Caco-2 (cell line): ENCODE data around the gene ADAD2. TPM values are rescaled to one million over a fixed set of nuclear protein-coding genes. Genes with fewer than 3 reads are reported as not detected.

Experiments used
- BruUV-seq: library from RNA; stranded (reverse); fragments of 400-500 nt; replicated peaks from 2 replicates; lab custom pipeline; 2021; lab: Mats Ljungman, UMichigan
- CTCF ChIA-PET: fragments of 300-600 bp; sonication (Branson Sonifier 250); formaldehyde crosslinking; loops from one replicate; lab custom pipeline; 2022; ENCODE audit warnings: antibody characterized with exemption; lab: Charles Lee
- POLR2A ChIA-PET: fragments of 300-600 bp; sonication (Branson Sonifier 250); formaldehyde crosslinking; loops from one replicate; lab custom pipeline; 2022; ENCODE audit warnings: antibody characterized with exemption; lab: Charles Lee
- DNase-seq, 2 experiments: peaks; one replicate each; pipeline versions ENCODE4 v3.0.0 to v3.0.0-alpha.2; 2020 to 2022
- H3K27me3 ChIP-seq: replicated peaks from 2 replicates; pipeline ENCODE4 v1.6.0; 2011; ENCODE audit warnings: low read length; ENCODE audit not compliant: control insufficient read depth, insufficient read depth
- H3K36me3 ChIP-seq: 2 replicates; pipeline ENCODE4 v1.5.1; 2011; ENCODE audit warnings: low read length; ENCODE audit not compliant: control insufficient read depth, insufficient read depth
- H3K4me1 ChIP-seq: fragments of 250-450 bp; sonication (Bioruptor Pico); 2 replicates; pipeline ENCODE4 v1.5.1; 2020; ENCODE audit warnings: mild to moderate bottlenecking
- H3K4me3 ChIP-seq: 2 replicates; pipeline ENCODE4 v1.5.1; 2011; ENCODE audit warnings: low read depth, mild to moderate bottlenecking, control low read depth, low read length
- H3K9me3 ChIP-seq: fragments of 250-450 bp; sonication (Bioruptor Pico); 2 replicates; pipeline ENCODE4 v1.5.1; 2020; ENCODE audit warnings: mild to moderate bottlenecking, moderate library complexity
- H3K27ac Mint-ChIP-seq: one replicate; pipeline ENCODE4 v1.8.0; 2022; ENCODE audit warnings: mixed read lengths; ENCODE audit not compliant: unreplicated experiment
- H3K27me3 Mint-ChIP-seq: one replicate; pipeline ENCODE4 v1.8.0; 2022; ENCODE audit warnings: mixed read lengths; ENCODE audit not compliant: insufficient read depth, unreplicated experiment
- H3K36me3 Mint-ChIP-seq: one replicate; pipeline ENCODE4 v1.8.0; 2022; ENCODE audit warnings: mild to moderate bottlenecking, mixed read lengths; ENCODE audit not compliant: insufficient read depth, unreplicated experiment
- H3K4me1 Mint-ChIP-seq: one replicate; pipeline ENCODE4 v1.8.0; 2022; ENCODE audit warnings: low read depth, mixed read lengths; ENCODE audit not compliant: unreplicated experiment
- H3K4me3 Mint-ChIP-seq: one replicate; pipeline ENCODE4 v1.8.0; 2022; ENCODE audit warnings: mild to moderate bottlenecking, moderate library complexity, mixed read lengths; ENCODE audit not compliant: unreplicated experiment
- H3K9me3 Mint-ChIP-seq: one replicate; pipeline ENCODE4 v1.8.0; 2022; ENCODE audit warnings: mixed read lengths; ENCODE audit not compliant: unreplicated experiment
- intact Hi-C: fragments of 100-400 bp; cut with micrococcal nuclease; formaldehyde crosslinking; loops from one replicate; pipeline ENCODE4 v1.10.0; 2022; ENCODE audit not compliant: unreplicated experiment
- total RNA-seq: library from RNA; stranded (reverse); gene quantifications from 2 replicates; pipeline ENCODE4 v1.2.3, GENCODE V29; 2022
- TF ChIP-seq, protein P1 (sequence below), 2 experiments: fragments of 200-600 bp in 1 of 2; IDR thresholded peaks; 1 replicate in 1 of 2; 2 replicates in 1 of 2; pipeline versions ENCODE4 v1.5.1 to v1.8.0; 2011 to 2022; ENCODE audit warnings: antibody characterized with exemption in 1 of 2, control low read depth in 1 of 2, inconsistent platforms in 1 of 2, low read depth in 1 of 2, low read length in 1 of 2, mild to moderate bottlenecking in 1 of 2, moderate library complexity in 1 of 2; ENCODE audit not compliant: insufficient read depth in 1 of 2, severe bottlenecking in 1 of 2, unreplicated experiment in 1 of 2

Gene ADAD2
- total RNA-seq, 1 experiment from 2014 or later, result not detected

DNA sequence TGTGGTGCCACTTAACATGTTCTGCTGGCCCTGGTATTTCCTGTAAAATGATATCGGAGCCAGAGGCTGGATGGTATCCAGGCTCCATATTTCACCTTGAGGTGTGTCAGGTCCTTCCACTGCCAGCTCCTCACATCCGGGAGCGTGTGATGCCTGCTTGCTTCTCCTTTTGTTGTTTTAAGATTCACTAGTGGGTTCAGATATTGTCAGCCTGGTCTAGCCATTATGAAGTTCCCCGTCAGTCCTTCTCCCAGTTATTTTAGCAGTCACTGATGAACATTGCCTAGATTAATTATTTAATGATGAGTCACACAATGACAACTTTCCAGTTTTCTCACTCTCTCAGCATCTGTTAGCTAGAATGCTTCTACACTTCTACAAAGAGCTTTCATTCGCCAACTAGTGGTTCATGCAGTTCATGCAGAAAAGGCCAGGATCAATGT, 34.6 kb upstream of the ADAD2 start:
- intact Hi-C loops, result no loop called here
- POLR2A ChIA-PET, result interaction anchor here (0.7 to 1.1 kb wide), 2 partner anchors 11 to 497 kb away, joined by 3 to 8 read pairs; partner anchors contain the start of genes DNAAF1 and HSDL1
- Mint-ChIP-seq H3K27ac (no peak overlapping the region), H3K9me3 (no peaks in the 10 kb centered on the region), H3K4me1 (no peaks in the 10 kb centered on the region), H3K36me3 (no peaks in the 10 kb centered on the region), H3K4me3 (no peak overlapping the region), H3K27me3 (peaks cover 22% of the 10 kb centered on the region)
- no TSS peak for BruUV-seq
- Histone ChIP-seq H3K27me3 (no peaks in the 10 kb centered on the region), H3K4me1 (no peaks in the 10 kb centered on the region), H3K9me3 (no peaks in the 10 kb centered on the region), H3K36me3 (no peaks in the 10 kb centered on the region), H3K4me3 (no peak overlapping the region)
- TF ChIP-seq, protein P1, sequence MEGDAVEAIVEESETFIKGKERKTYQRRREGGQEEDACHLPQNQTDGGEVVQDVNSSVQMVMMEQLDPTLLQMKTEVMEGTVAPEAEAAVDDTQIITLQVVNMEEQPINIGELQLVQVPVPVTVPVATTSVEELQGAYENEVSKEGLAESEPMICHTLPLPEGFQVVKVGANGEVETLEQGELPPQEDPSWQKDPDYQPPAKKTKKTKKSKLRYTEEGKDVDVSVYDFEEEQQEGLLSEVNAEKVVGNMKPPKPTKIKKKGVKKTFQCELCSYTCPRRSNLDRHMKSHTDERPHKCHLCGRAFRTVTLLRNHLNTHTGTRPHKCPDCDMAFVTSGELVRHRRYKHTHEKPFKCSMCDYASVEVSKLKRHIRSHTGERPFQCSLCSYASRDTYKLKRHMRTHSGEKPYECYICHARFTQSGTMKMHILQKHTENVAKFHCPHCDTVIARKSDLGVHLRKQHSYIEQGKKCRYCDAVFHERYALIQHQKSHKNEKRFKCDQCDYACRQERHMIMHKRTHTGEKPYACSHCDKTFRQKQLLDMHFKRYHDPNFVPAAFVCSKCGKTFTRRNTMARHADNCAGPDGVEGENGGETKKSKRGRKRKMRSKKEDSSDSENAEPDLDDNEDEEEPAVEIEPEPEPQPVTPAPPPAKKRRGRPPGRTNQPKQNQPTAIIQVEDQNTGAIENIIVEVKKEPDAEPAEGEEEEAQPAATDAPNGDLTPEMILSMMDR (IDR thresholded peaks at IDR 0.05; ENCODE audit: insufficient read depth in 1 of 2, low read depth in 1 of 2, low read length in 1 of 2, severe bottlenecking in 1 of 2, unreplicated experiment in 1 of 2), result peak in 1 of 2 experiments; percentile 17
- no peak for DNase-seq
- CTCF ChIA-PET, result interaction anchor here (0.7 to 1.7 kb wide), 6 partner anchors 13 to 194 kb away, joined by 3 to 14 read pairs (median 6); partner anchors contain the start of gene TAF1C

DNA sequence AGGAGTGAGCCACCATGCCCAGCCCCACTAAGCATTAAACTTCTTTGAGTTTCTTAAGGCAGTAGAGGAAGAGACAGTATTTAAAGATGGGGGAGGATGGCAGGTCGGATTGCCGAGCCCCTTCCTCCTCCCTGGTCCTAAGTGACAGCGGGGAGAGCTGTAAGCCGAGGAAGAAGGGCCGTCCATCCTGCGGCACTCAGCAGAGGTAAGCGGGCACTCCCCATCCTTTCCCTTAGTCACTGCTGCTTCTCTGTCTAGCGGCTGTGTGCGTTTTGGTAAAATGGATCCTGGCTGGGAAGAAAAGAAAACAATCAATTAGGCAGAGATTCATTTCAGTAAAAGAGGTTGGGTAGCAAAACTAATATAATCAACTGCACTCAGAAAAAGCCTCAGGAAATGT, 31.9 kb upstream of the ADAD2 start:
- Histone ChIP-seq H3K4me1 (no peaks in the 10 kb centered on the region), H3K9me3 (no peaks in the 10 kb centered on the region), H3K36me3 (no peaks in the 10 kb centered on the region), H3K4me3 (no peak overlapping the region), H3K27me3 (no peaks in the 10 kb centered on the region)
- Mint-ChIP-seq H3K4me3 (no peak overlapping the region), H3K4me1 (no peaks in the 10 kb centered on the region), H3K27ac (no peak overlapping the region), H3K9me3 (no peaks in the 10 kb centered on the region), H3K27me3 (peaks cover 26% of the 10 kb centered on the region), H3K36me3 (no peaks in the 10 kb centered on the region)
- POLR2A ChIA-PET, result no interaction called here
- BruUV-seq, result no TSS peak
- intact Hi-C loops, result no loop called here
- no peak for DNase-seq
- TF ChIP-seq, protein P1 (IDR thresholded peaks at IDR 0.05; ENCODE audit: insufficient read depth in 1 of 2, low read depth in 1 of 2, low read length in 1 of 2, severe bottlenecking in 1 of 2, unreplicated experiment in 1 of 2), result no peak
- CTCF ChIA-PET, result interaction anchor here (0.6 kb wide), 1 partner anchor 119 kb away, joined by 3 read pairs; no protein-coding TSS in a partner anchor

DNA sequence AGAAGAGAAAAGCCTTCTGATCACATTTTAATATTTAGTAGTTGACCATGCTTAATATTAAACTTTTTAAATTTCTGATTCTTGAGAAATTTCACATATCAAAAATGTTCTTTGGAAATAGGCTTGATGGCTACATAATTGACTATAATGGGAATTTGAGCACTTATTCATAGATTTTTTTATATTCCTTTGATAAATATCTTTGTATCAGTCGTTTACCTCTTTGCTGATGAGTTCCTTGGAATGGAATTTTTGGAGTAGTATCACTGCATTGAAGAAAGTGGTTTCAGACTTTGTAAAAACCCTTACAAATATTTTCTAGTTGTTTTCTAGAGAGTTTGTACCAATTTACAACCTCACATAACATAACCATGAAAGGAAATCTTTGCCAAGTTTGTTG, 31.2 kb upstream of the ADAD2 start:
- peaks cover 30% of the 10 kb centered on the region for H3K27me3 Mint-ChIP-seq
- H3K4me1 ChIP-seq, result no peaks in the 10 kb centered on the region
- intact Hi-C loops, result no loop called here
- no peaks in the 10 kb centered on the region for H3K36me3 ChIP-seq
- H3K36me3 Mint-ChIP-seq, result no peaks in the 10 kb centered on the region
- TF ChIP-seq, protein P1 (IDR thresholded peaks at IDR 0.05; ENCODE audit: insufficient read depth in 1 of 2, low read depth in 1 of 2, low read length in 1 of 2, severe bottlenecking in 1 of 2, unreplicated experiment in 1 of 2), result no peak
- no peaks in the 10 kb centered on the region for H3K9me3 Mint-ChIP-seq
- no peak overlapping the region for H3K27ac Mint-ChIP-seq
- CTCF ChIA-PET, result no interaction called here
- POLR2A ChIA-PET, result no interaction called here
- H3K4me1 Mint-ChIP-seq, result no peaks in the 10 kb centered on the region
- H3K4me3 ChIP-seq, result no peak overlapping the region
- H3K9me3 ChIP-seq, result no peaks in the 10 kb centered on the region
- DNase-seq, result no peak
- H3K27me3 ChIP-seq, result no peaks in the 10 kb centered on the region
- no TSS peak for BruUV-seq
- no peak overlapping the region for H3K4me3 Mint-ChIP-seq
